HEK293T (cell line): ENCODE measurements around the gene SLC38A3.

Experiments
- BHLHE40 ChIP-seq: fragments of 450-650 bp; IDR thresholded peaks from 2 replicates; pipeline ENCODE4 v1.6.1; 2016; ENCODE audit warnings: mild to moderate bottlenecking, moderate library complexity, borderline replicate concordance
- ELF4 ChIP-seq: fragments of 450-650 bp; IDR thresholded peaks from 2 replicates; pipeline ENCODE4 v1.6.1; 2017; ENCODE audit warnings: antibody characterized with exemption
- FOXM1 ChIP-seq: fragments of 450-650 bp; IDR thresholded peaks from 2 replicates; pipeline ENCODE4 v1.6.1; 2017; ENCODE audit warnings: mild to moderate bottlenecking, borderline replicate concordance
- HDGF ChIP-seq: fragments of 450-650 bp; IDR thresholded peaks from 2 replicates; pipeline ENCODE4 v1.6.1; 2017; ENCODE audit warnings: antibody characterized with exemption, borderline replicate concordance
- SP1 ChIP-seq: fragments of 450-650 bp; IDR thresholded peaks from 2 replicates; pipeline ENCODE4 v1.6.1; 2017
- TARDBP ChIP-seq: fragments of 450-650 bp; IDR thresholded peaks from 2 replicates; pipeline ENCODE4 v1.6.1; 2016
- ZNF384 ChIP-seq: fragments of 450-650 bp; IDR thresholded peaks from 2 replicates; pipeline ENCODE4 v1.6.1; 2016

GRCh38 chr3:50214824-50215223 is 9.8 kb downstream of the SLC38A3 start:
- no peak for TF ChIP-seq ZNF384
- no peak for TF ChIP-seq FOXM1
- TF ChIP-seq ELF4: no peak
- TF ChIP-seq SP1: no peak
- TF ChIP-seq TARDBP: no peak
- no peak for TF ChIP-seq BHLHE40
- no peak for TF ChIP-seq HDGF
